ENCODE results near the gene DRAM2. TPM values are rescaled to one million over a fixed set of nuclear protein-coding genes. Genes with fewer than 3 reads are reported as not detected.

The DRAM2 gene
- total and polyA plus RNA-seq, 7 experiments from 2014 or later, result 26.9 to 87.5 (median 47.4) TPM

DNA sequence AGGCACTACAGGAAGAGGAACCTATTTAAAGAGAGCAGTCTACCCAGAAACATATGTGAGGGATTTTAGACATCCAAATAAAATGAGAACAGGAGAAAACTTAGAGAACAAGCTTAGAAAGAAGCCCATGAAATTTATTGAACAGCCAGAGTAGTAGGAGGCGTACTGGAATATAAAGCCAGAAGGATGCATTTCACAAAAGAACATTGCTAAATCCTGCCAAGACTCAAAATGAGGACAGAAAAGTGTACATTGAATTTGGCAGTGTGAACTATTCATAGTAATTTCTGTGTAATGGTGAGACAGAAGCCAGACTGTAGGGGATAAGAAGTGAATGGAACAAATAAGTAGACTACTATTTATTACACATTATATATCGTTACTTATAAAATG, 22.6 kb upstream of the DRAM2 start:
- intact Hi-C loops (cut with micrococcal nuclease), result loop anchor here in 1 of 2 donors (2.0 kb wide), 1 partner anchor 16 kb away; no protein-coding TSS in a partner anchor
- peak overlapping the region in 7 of 9 donors; percentile 4 to 66 (median 16) for H3K27ac Mint-ChIP-seq
- DNase-seq (no peak), ATAC-seq (no peak)
- H3K27me3 Mint-ChIP-seq, result no peaks in the 10 kb centered on the region
- no peaks in the 10 kb centered on the region for H3K9me3 Mint-ChIP-seq
- ChIA-PET POLR2A (interaction anchor here (0.8 to 1.5 kb wide), 3 partner anchors 21 to 258 kb away, joined by 3 to 4 read pairs (median 3); no protein-coding TSS in a partner anchor), CTCF (no interaction called here)
- peaks cover 8 to 30% (median 17%) of the 10 kb centered on the region in 5 donors for H3K36me3 Mint-ChIP-seq
- no peaks in the 10 kb centered on the region for H3K27me3 ChIP-seq (ENCODE audit: control insufficient read depth in 2 of 2, insufficient read depth in 2 of 2, low read length in 2 of 2)
- no peak overlapping the region for H3K4me3 ChIP-seq (ENCODE audit: low read length)
- H3K36me3 ChIP-seq (ENCODE audit: control insufficient read depth in 2 of 3, insufficient read depth in 3 of 3, low read length in 3 of 3), result peaks cover 0 to 19% (median 7%) of the 10 kb centered on the region in 3 experiments
- H3K4me3 Mint-ChIP-seq, result no peak overlapping the region
- H3K27ac ChIP-seq (ENCODE audit: low read depth, low read length), result no peak overlapping the region
- H3K4me1 ChIP-seq (ENCODE audit: control insufficient read depth in 2 of 2, insufficient read depth in 2 of 2, low read length in 2 of 2), result no peaks in the 10 kb centered on the region
- H3K4me1 Mint-ChIP-seq, result peaks cover 8 to 51% (median 33%) of the 10 kb centered on the region in 7 donors
- H3K9me3 ChIP-seq (ENCODE audit: control insufficient read depth in 2 of 3, low read length in 3 of 3), result no peaks in the 10 kb centered on the region

DNA sequence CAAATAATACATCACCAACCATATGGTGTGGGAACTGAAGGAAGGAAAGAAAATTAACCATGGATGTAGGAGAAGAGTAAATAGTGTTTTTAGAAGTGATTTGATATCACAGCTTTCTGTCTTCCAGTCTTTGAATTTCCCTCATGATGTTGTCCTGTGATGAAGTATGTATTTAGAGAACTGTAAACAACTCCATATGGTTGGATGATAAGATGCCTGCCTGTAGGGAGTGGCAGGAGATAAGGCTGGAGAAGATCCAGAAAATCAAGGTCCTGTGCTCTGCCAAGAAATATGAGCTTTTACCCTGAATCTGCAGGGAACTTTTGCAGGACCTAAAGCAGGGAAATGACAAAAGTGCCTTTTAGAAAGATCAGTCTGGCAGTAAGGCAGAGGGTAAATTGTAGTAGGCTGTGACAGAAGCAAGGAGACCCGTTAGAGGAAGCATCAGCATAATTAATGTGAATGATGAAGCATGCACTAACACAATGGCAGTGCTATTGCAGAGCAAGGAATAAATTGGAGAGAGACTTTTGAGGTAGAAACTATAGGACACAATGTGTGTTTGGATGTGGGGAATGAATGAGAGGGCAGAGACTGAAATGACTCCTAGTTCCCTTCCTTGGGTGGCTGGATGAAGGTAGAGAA, 22.1 kb upstream of the DRAM2 start:
- H3K27me3 ChIP-seq (ENCODE audit: control insufficient read depth in 2 of 2, insufficient read depth in 2 of 2, low read length in 2 of 2), result no peaks in the 10 kb centered on the region
- no peak overlapping the region for H3K4me3 Mint-ChIP-seq
- H3K36me3 Mint-ChIP-seq, result peaks cover 8 to 30% (median 17%) of the 10 kb centered on the region in 5 donors
- peaks cover 0 to 19% (median 7%) of the 10 kb centered on the region in 3 experiments for H3K36me3 ChIP-seq (ENCODE audit: control insufficient read depth in 2 of 3, insufficient read depth in 3 of 3, low read length in 3 of 3)
- DNase-seq (no peak), ATAC-seq (no peak)
- no peaks in the 10 kb centered on the region for H3K27me3 Mint-ChIP-seq
- H3K27ac Mint-ChIP-seq, result peak overlapping the region in 8 of 9 donors; percentile 4 to 66 (median 22)
- H3K9me3 ChIP-seq (ENCODE audit: control insufficient read depth in 2 of 3, low read length in 3 of 3), result no peaks in the 10 kb centered on the region
- H3K9me3 Mint-ChIP-seq, result no peaks in the 10 kb centered on the region
- H3K4me1 ChIP-seq (ENCODE audit: control insufficient read depth in 2 of 2, insufficient read depth in 2 of 2, low read length in 2 of 2), result no peaks in the 10 kb centered on the region
- POLR2A ChIA-PET, result interaction anchor here (1.4 to 1.5 kb wide), 2 partner anchors 21 to 26 kb away, joined by 3 to 4 read pairs; no protein-coding TSS in a partner anchor
- no peak overlapping the region for H3K4me3 ChIP-seq (ENCODE audit: low read length)
- intact Hi-C loops (cut with micrococcal nuclease), result loop anchor here in 1 of 2 donors (2.0 kb wide), 1 partner anchor 15 kb away; no protein-coding TSS in a partner anchor
- peaks cover 8 to 51% (median 33%) of the 10 kb centered on the region in 7 donors for H3K4me1 Mint-ChIP-seq
- H3K27ac ChIP-seq (ENCODE audit: low read depth, low read length), result no peak overlapping the region
- CTCF ChIA-PET, result no interaction called here

- H3K9me3 Mint-ChIP-seq, result no peaks in the 10 kb centered on the region
- Histone ChIP-seq H3K4me3 (ENCODE audit: low read length) (no peak overlapping the region), H3K9me3 (ENCODE audit: control insufficient read depth in 2 of 3, low read length in 3 of 3) (no peaks in the 10 kb centered on the region), H3K4me1 (ENCODE audit: control insufficient read depth in 2 of 2, insufficient read depth in 2 of 2, low read length in 2 of 2) (peaks cover 2 to 9% of the 10 kb centered on the region in 2 donors), H3K27me3 (ENCODE audit: control insufficient read depth in 2 of 2, insufficient read depth in 2 of 2, low read length in 2 of 2) (no peaks in the 10 kb centered on the region), H3K36me3 (ENCODE audit: control insufficient read depth in 2 of 3, insufficient read depth in 3 of 3, low read length in 3 of 3) (peaks cover 0 to 24% (median 7%) of the 10 kb centered on the region in 3 experiments), H3K27ac (ENCODE audit: low read depth, low read length) (no peak overlapping the region)
- ChIA-PET POLR2A (interaction anchor here (0.7 kb wide), 1 partner anchor 18 kb away, joined by 4 read pairs; no protein-coding TSS in a partner anchor), CTCF (no interaction called here)
- intact Hi-C loops (cut with micrococcal nuclease), result no loop called here
- no peak for ATAC-seq
- peaks cover 25 to 65% (median 48%) of the 10 kb centered on the region in 5 donors for H3K36me3 Mint-ChIP-seq
- DNase-seq, result no peak
- H3K27ac Mint-ChIP-seq, result no peak overlapping the region
- H3K4me1 Mint-ChIP-seq, result peaks cover 31 to 73% (median 60%) of the 10 kb centered on the region in 7 donors
- no peaks in the 10 kb centered on the region for H3K27me3 Mint-ChIP-seq
- H3K4me3 Mint-ChIP-seq, result no peak overlapping the region
These were observed 17.5 kb upstream of the DRAM2 start for GRCh38 chr1:111157431-111157830.

DNA sequence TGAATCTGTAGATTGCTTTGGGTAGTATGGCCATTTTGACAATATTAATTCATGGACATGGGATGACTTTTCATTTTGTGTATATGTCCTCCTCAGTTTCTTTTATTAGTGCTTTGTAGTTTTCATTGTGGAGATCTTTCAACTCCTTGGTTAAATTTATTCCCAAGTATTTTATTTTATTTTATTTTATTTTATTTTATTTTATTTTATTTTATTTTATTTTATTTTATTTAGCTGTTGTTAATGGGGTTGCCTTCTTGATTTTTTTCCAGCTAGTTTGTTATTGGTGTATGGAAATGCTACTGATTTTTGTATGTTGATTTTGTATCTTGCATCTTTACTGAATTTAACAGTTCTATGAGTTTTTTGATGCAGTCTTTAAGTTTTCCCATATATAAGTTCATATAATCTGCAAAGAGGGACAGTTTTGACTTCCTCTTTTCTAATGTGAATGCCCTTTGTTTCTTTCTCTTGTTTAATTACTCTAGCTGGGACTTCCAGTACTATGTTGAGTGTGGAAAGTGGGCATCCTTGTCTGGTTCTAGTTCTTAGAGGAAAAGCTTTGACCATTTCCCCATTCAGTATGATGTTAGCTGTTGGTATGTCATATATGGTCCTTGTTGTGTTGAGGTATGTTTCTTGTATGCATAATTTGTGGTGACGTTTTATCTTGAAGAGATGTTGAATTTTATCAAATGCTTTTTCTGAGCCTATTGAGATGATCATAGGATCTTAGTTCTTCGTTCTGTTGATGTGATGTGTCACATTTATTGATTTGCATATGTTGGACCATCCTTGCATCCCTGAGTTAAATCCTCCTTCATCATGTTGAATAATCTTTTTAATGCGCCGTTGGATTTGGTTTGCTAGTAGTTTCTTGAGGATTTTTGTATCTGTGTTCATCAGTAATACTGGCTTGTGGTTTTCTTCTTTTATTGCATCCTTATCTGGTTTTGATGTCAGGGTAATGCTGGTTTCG, 14.4 kb upstream of the DRAM2 start:
- Mint-ChIP-seq H3K4me1 (peaks cover 39 to 80% (median 70%) of the 10 kb centered on the region in 7 donors), H3K27me3 (no peaks in the 10 kb centered on the region), H3K9me3 (no peaks in the 10 kb centered on the region), H3K4me3 (peak overlapping the region in 9 of 10 donors; percentile 2 to 51 (median 44)), H3K36me3 (peaks cover 23 to 76% (median 54%) of the 10 kb centered on the region in 5 donors), H3K27ac (peak overlapping the region in 3 of 9 donors; percentile 2 to 11 (median 10))
- ChIA-PET CTCF (no interaction called here), POLR2A (interaction anchor here (0.7 kb wide), 1 partner anchor 58 kb away, joined by 3 read pairs; no protein-coding TSS in a partner anchor)
- Histone ChIP-seq H3K4me3 (ENCODE audit: low read length) (no peak overlapping the region), H3K27ac (ENCODE audit: low read depth, low read length) (no peak overlapping the region), H3K9me3 (ENCODE audit: control insufficient read depth in 2 of 3, low read length in 3 of 3) (no peaks in the 10 kb centered on the region), H3K36me3 (ENCODE audit: control insufficient read depth in 2 of 3, insufficient read depth in 3 of 3, low read length in 3 of 3) (peaks cover 0 to 22% (median 0%) of the 10 kb centered on the region in 3 experiments), H3K4me1 (ENCODE audit: control insufficient read depth in 2 of 2, insufficient read depth in 2 of 2, low read length in 2 of 2) (peaks cover 4 to 15% of the 10 kb centered on the region in 2 donors), H3K27me3 (ENCODE audit: control insufficient read depth in 2 of 2, insufficient read depth in 2 of 2, low read length in 2 of 2) (no peaks in the 10 kb centered on the region)
- DNase-seq (no peak), ATAC-seq (no peak)
- intact Hi-C loops (cut with micrococcal nuclease), result no loop called here

DNA sequence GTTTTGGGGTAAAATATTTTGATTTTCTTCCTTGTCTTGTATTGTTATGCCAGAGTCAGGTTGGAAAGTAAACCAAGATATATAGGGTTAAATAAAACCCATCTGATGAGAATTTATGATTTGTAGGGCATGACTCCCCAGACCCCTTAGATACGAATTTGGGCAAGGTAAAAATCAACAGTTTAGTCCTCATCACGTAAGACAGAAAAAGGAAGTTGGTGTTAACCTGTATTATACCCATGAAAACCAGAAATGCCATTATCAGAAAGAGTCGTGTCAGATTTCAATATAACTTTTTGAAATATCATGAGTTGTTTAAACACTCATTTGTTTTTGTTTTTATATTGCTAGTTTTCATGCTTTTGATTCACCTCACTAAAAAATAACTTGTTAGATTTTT, 11.9 kb upstream of the DRAM2 start:
- Mint-ChIP-seq H3K9me3 (no peaks in the 10 kb centered on the region), H3K4me3 (peak overlapping the region in 9 of 10 donors; percentile 40 to 74 (median 58)), H3K36me3 (peaks cover 24 to 79% (median 64%) of the 10 kb centered on the region in 5 donors), H3K4me1 (peaks cover 50 to 97% (median 87%) of the 10 kb centered on the region in 7 donors), H3K27ac (peak overlapping the region in 8 of 9 donors; percentile 0 to 81 (median 63)), H3K27me3 (no peaks in the 10 kb centered on the region)
- H3K27me3 ChIP-seq (ENCODE audit: control insufficient read depth in 2 of 2, insufficient read depth in 2 of 2, low read length in 2 of 2), result no peaks in the 10 kb centered on the region
- no peak overlapping the region for H3K4me3 ChIP-seq (ENCODE audit: low read length)
- peaks cover 0 to 33% (median 9%) of the 10 kb centered on the region in 3 experiments for H3K36me3 ChIP-seq (ENCODE audit: control insufficient read depth in 2 of 3, insufficient read depth in 3 of 3, low read length in 3 of 3)
- DNase-seq, result no peak
- ChIA-PET CTCF (interaction anchor here (0.8 kb wide), 1 partner anchor 183 kb away, joined by 3 read pairs; no protein-coding TSS in a partner anchor), POLR2A (interaction anchor here (1.2 to 1.6 kb wide), 3 partner anchors 12 to 67 kb away, joined by 3 to 6 read pairs (median 5); partner anchors contain the start of genes CEPT1 and DRAM2)
- no peak for ATAC-seq
- H3K27ac ChIP-seq (ENCODE audit: low read depth, low read length), result no peak overlapping the region
- peaks cover 4 to 22% of the 10 kb centered on the region in 2 donors for H3K4me1 ChIP-seq (ENCODE audit: control insufficient read depth in 2 of 2, insufficient read depth in 2 of 2, low read length in 2 of 2)
- intact Hi-C loops (cut with micrococcal nuclease), result no loop called here
- H3K9me3 ChIP-seq (ENCODE audit: control insufficient read depth in 2 of 3, low read length in 3 of 3), result no peaks in the 10 kb centered on the region

- intact Hi-C loops (cut with micrococcal nuclease), result no loop called here
- ChIA-PET CTCF (interaction anchor here (0.8 to 1.2 kb wide), 2 partner anchors 54 to 185 kb away, joined by 3 to 6 read pairs; no protein-coding TSS in a partner anchor), POLR2A (interaction anchor here (0.5 kb wide), 1 partner anchor 17 kb away, joined by 3 read pairs; no protein-coding TSS in a partner anchor)
- Mint-ChIP-seq H3K27ac (peak overlapping the region in 2 of 9 donors; percentile 12 to 18), H3K4me1 (peaks cover 49 to 94% (median 80%) of the 10 kb centered on the region in 7 donors), H3K36me3 (peaks cover 11 to 56% (median 45%) of the 10 kb centered on the region in 5 donors), H3K27me3 (no peaks in the 10 kb centered on the region), H3K4me3 (peak overlapping the region in 7 of 10 donors; percentile 15 to 73 (median 46)), H3K9me3 (no peaks in the 10 kb centered on the region)
- DNase-seq (no peak), ATAC-seq (no peak)
- peaks cover 4 to 29% of the 10 kb centered on the region in 2 donors for H3K4me1 ChIP-seq (ENCODE audit: control insufficient read depth in 2 of 2, insufficient read depth in 2 of 2, low read length in 2 of 2)
- no peak overlapping the region for H3K27ac ChIP-seq (ENCODE audit: low read depth, low read length)
- peaks cover 0 to 26% (median 9%) of the 10 kb centered on the region in 3 experiments for H3K36me3 ChIP-seq (ENCODE audit: control insufficient read depth in 2 of 3, insufficient read depth in 3 of 3, low read length in 3 of 3)
- no peak overlapping the region for H3K4me3 ChIP-seq (ENCODE audit: low read length)
- H3K27me3 ChIP-seq (ENCODE audit: control insufficient read depth in 2 of 2, insufficient read depth in 2 of 2, low read length in 2 of 2), result no peaks in the 10 kb centered on the region
- H3K9me3 ChIP-seq (ENCODE audit: control insufficient read depth in 2 of 3, low read length in 3 of 3), result no peaks in the 10 kb centered on the region
These were observed 8.5 kb upstream of the DRAM2 start for GRCh38 chr1:111148376-111148881.
